ENCODE results near the gene FLOT2.
"Not testable (repeated sequence)": the region's sequence is repeated elsewhere in the genome, so short reads cannot be mapped to it uniquely, and the experiment has no call there.

FLOT2 gene

GRCh38 chr17:28843816-28844148, 53.8 kb downstream of the FLOT2 start:
- DNase-seq (ENCODE audit: low read depth, low spot score): no peak

GRCh38 chr17:28842282-28843012, 55.1 kb downstream of the FLOT2 start, which contains the start of gene FAM222B:
Gene FAM222B, minus strand, starts transcription at chr17:28842790. Its CDS starts 76,123 bp downstream, at chr17:28766667.
- DNase-seq (ENCODE audit: low read depth, low spot score): peak; percentile 94

GRCh38 chr17:28841901-28842281, 55.6 kb downstream of the FLOT2 start:
- DNase-seq (ENCODE audit: low read depth, low spot score): no peak

GRCh38 chr17:28839221-28839620, 58.3 kb downstream of the FLOT2 start:
- no peak for DNase-seq (ENCODE audit: low read depth, low spot score)

- DNase-seq (ENCODE audit: low read depth, low spot score): not testable (repeated sequence)
Measured at GRCh38 chr17:28836541-28836940, 61.0 kb downstream of the FLOT2 start.

GRCh38 chr17:28834420-28834819, 63.1 kb downstream of the FLOT2 start:
- DNase-seq (ENCODE audit: low read depth, low spot score): no peak

Data from ELF-1 (cell line).